DMS 273 treated with DMSO at 0.1 percent for 48 hours (cell line): Measurements from ENCODE around the gene IZUMO3.
"Not testable (repeated sequence)": the region's sequence is repeated elsewhere in the genome, so short reads cannot be mapped to it uniquely, and the experiment has no call there.

Experiments
- DNase-seq: peaks from one replicate; lab custom pipeline; 2025; lab: John Stamatoyannopoulos, UW

The IZUMO3 gene

GRCh38 chr9:24545847-24546522 is at the start of gene IZUMO3:
TSS of gene IZUMO3 (minus strand) at chr9:24545897. CDS start at chr9:24545649, 248 bp downstream.
- no peak for DNase-seq

- no peak for DNase-seq
Measured at GRCh38 chr9:24594234-24594850, 48.6 kb upstream of the IZUMO3 start.

- DNase-seq: no peak
Measured at GRCh38 chr9:24590432-24590831, 44.7 kb upstream of the IZUMO3 start.

- no peak for DNase-seq
Measured at GRCh38 chr9:24587883-24588282, 42.2 kb upstream of the IZUMO3 start.

- DNase-seq: no peak
Measured at GRCh38 chr9:24582146-24583126, 36.7 kb upstream of the IZUMO3 start.

GRCh38 chr9:24580005-24580404 is 34.3 kb upstream of the IZUMO3 start:
- DNase-seq: not testable (repeated sequence)

GRCh38 chr9:24572406-24572805 is 26.7 kb upstream of the IZUMO3 start:
- no peak for DNase-seq

GRCh38 chr9:24561957-24562356 is 16.3 kb upstream of the IZUMO3 start:
- DNase-seq: no peak

- no peak for DNase-seq
Measured at GRCh38 chr9:24553183-24553552, 7.5 kb upstream of the IZUMO3 start.

- no peak for DNase-seq
Measured at GRCh38 chr9:24552526-24553182, 7.0 kb upstream of the IZUMO3 start.

GRCh38 chr9:24545285-24545684 is 412 bp downstream of the IZUMO3 start:
- DNase-seq: no peak

- no peak for DNase-seq
Measured at GRCh38 chr9:24518545-24518944, 27.2 kb downstream of the IZUMO3 start.

- DNase-seq: no peak
Measured at GRCh38 chr9:24516463-24516862, 29.2 kb downstream of the IZUMO3 start.

- no peak for DNase-seq
Measured at GRCh38 chr9:24509850-24510249, 35.8 kb downstream of the IZUMO3 start.

- DNase-seq: no peak
Measured at GRCh38 chr9:24504521-24504920, 41.2 kb downstream of the IZUMO3 start.

- no peak for DNase-seq
Measured at GRCh38 chr9:24502206-24502937, 43.3 kb downstream of the IZUMO3 start.

GRCh38 chr9:24500761-24501160 is 44.9 kb downstream of the IZUMO3 start:
- DNase-seq: no peak

- DNase-seq: no peak
Measured at GRCh38 chr9:24498632-24499031, 47.1 kb downstream of the IZUMO3 start.

GRCh38 chr9:24497671-24498070 is 48.0 kb downstream of the IZUMO3 start:
- DNase-seq: no peak
